K562 (cell line): ENCODE results near the gene NUP155. TPM values are rescaled to one million over a fixed set of nuclear protein-coding genes. Genes with fewer than 3 reads are reported as not detected.
A peak's percentile ranks its signal among the peaks of the same experiment; 100 is the strongest.

Source experiments
- ATF3 ChIP-seq, 2 experiments: fragments of 450-650 bp in 1 of 2; sonication (generic) in 1 of 2; formaldehyde crosslinking in 1 of 2; IDR thresholded peaks in 1 of 2; conservative IDR thresholded peaks in 1 of 2; 2 replicates each; pipeline versions ENCODE4 v1.6.1 to v1.8.1; 2016 to 2023; ENCODE audit warnings: mild to moderate bottlenecking in 2 of 2, moderate library complexity in 2 of 2, inconsistent platforms in 1 of 2, missing genetic modification reagents in 1 of 2
- CREB1 ChIP-seq, 2 experiments: sonication (generic) in 1 of 2; formaldehyde crosslinking in 1 of 2; IDR thresholded peaks; 2 replicates each; pipeline versions ENCODE4 v1.6.1 to v1.8.0; 2012 to 2022; ENCODE audit warnings: inconsistent platforms in 1 of 2, mild to moderate bottlenecking in 1 of 2, missing genetic modification reagents in 1 of 2, moderate library complexity in 1 of 2
- ETV5 ChIP-seq: sonication (generic); formaldehyde crosslinking; IDR thresholded peaks from 2 replicates; pipeline ENCODE4 v1.4.0; 2020; ENCODE audit warnings: low read depth, mild to moderate bottlenecking, missing genetic modification reagents
- GATAD2B ChIP-seq: fragments of 450-650 bp; IDR thresholded peaks from 2 replicates; pipeline ENCODE4 v1.6.1; 2017; ENCODE audit warnings: mild to moderate bottlenecking, borderline replicate concordance
- HNRNPH1 ChIP-seq: fragments of 200-400 bp; formaldehyde crosslinking; optimal IDR thresholded peaks from 2 replicates; pipeline ENCODE3; 2017; ENCODE audit warnings: low read depth, mild to moderate bottlenecking, low read length, moderate library complexity
- NFRKB ChIP-seq: fragments of 450-650 bp; IDR thresholded peaks from 2 replicates; pipeline ENCODE4 v1.6.1; 2016; ENCODE audit warnings: low read depth
- RBM14 ChIP-seq: fragments of 200-400 bp; formaldehyde crosslinking; IDR thresholded peaks from 2 replicates; pipeline ENCODE4 v1.6.1; 2018; ENCODE audit warnings: low read depth, mild to moderate bottlenecking, low read length, moderate library complexity, borderline replicate concordance; ENCODE audit not compliant: insufficient read depth
- RFX1 ChIP-seq: fragments of 450-650 bp; IDR thresholded peaks from 2 replicates; pipeline ENCODE4 v1.6.1; 2016; ENCODE audit warnings: mild to moderate bottlenecking, moderate library complexity
- SP2 ChIP-seq: IDR thresholded peaks from 2 replicates; pipeline ENCODE4 v1.6.1; 2011; ENCODE audit warnings: mild to moderate bottlenecking, low read depth, low read length, moderate library complexity; ENCODE audit not compliant: poor library complexity, severe bottlenecking; ENCODE audit errors: extremely low read depth
- STAG1 ChIP-seq: sonication (generic); formaldehyde crosslinking; IDR thresholded peaks from 2 replicates; pipeline ENCODE4 v1.5.0; 2020; ENCODE audit warnings: missing genetic modification reagents, borderline replicate concordance
- TAL1 ChIP-seq: fragments of 450-650 bp; IDR thresholded peaks from 2 replicates; pipeline ENCODE4 v1.6.1; 2016; ENCODE audit warnings: mild to moderate bottlenecking
- USF1 ChIP-seq: sonication (generic); formaldehyde crosslinking; IDR thresholded peaks from 2 replicates; pipeline ENCODE4 v1.9.0; 2022; ENCODE audit warnings: mild to moderate bottlenecking, missing genetic modification reagents
- ZBED1 ChIP-seq: IDR thresholded peaks from 2 replicates; pipeline ENCODE4 v1.6.1; 2014
- ZBTB40 ChIP-seq, 2 experiments: fragments of 450-650 bp in 1 of 2; sonication (generic) in 1 of 2; formaldehyde crosslinking in 1 of 2; IDR thresholded peaks; 2 replicates each; pipeline versions ENCODE4 v1.7.1 to v1.9.0; 2016 to 2022; ENCODE audit warnings: inconsistent platforms in 1 of 2, mild to moderate bottlenecking in 1 of 2, missing genetic modification reagents in 1 of 2
- ZNF695 ChIP-seq: fragments of 450-650 bp; formaldehyde crosslinking; IDR thresholded peaks from 2 replicates; pipeline ENCODE4 v1.4.0; 2020; ENCODE audit warnings: mild to moderate bottlenecking, moderate library complexity
- ZNF75A ChIP-seq: fragments of 450-650 bp; formaldehyde crosslinking; IDR thresholded peaks from 2 replicates; pipeline ENCODE4 v1.4.0; 2020; ENCODE audit warnings: mild to moderate bottlenecking
- polyA plus RNA-seq, 8 experiments: library from polyadenylated mRNA; depleted of rRNA in 4 of 8; stranded (reverse) in 5 of 8; unstranded in 3 of 8; fragments of >200 nt; fragmentation: Nextera tagmentation in 2 of 8; fragmentation: Illumina TruSeq in 1 of 8; extraction: Ambion mirVana in 2 of 8; extraction: Trizol in 1 of 8; gene quantifications; 2 replicates each; pipeline versions ENCODE4 v1.2.1 to v1.2.3, GENCODE V29; 2011 to 2014; ENCODE audit warnings: inconsistent platforms in 1 of 8, missing spikeins in 1 of 8
- total RNA-seq, 7 experiments: library from RNA; depleted of rRNA in 6 of 7; stranded (reverse); fragments of >200 nt in 6 of 7; fragmentation: Illumina TruSeq in 2 of 7; extraction: Trizol in 2 of 7; gene quantifications; 2 replicates each; pipeline versions ENCODE4 v1.2.1 to v1.2.3, GENCODE V29; 2011 to 2021; ENCODE audit warnings: low replicate concordance in 1 of 7

Gene NUP155
- total and polyA plus RNA-seq, 9 of the 15 experiments (the other 6 are each of a cell fraction or from before 2014, with no cell fraction given), result 39.3 to 130 (median 77.0) TPM

GRCh38 chr5:37370864-37371726 lies at the start of gene NUP155 (continued):
- TF ChIP-seq ZBTB40 (IDR thresholded peaks at IDR 0.05), result peak; percentile 98
- TF ChIP-seq ZBTB40 (CRISPR knock-in tag; IDR thresholded peaks at IDR 0.05), result no peak
- TF ChIP-seq STAG1 (CRISPR knock-in tag), result no peak
- no peak for TF ChIP-seq ATF3 (IDR thresholded peaks at IDR 0.05)
- TF ChIP-seq ATF3 (CRISPR knock-in tag; conservative IDR thresholded peaks at IDR 0.05), result no peak; the same call in 1 of the 2 replicates
- no peak for TF ChIP-seq RFX1
- TF ChIP-seq ZNF695, result no peak
- no peak for TF ChIP-seq GATAD2B
- no peak for TF ChIP-seq HNRNPH1
- peak; percentile 78 for TF ChIP-seq ETV5 (CRISPR knock-in tag)
- TF ChIP-seq TAL1, result peak; percentile 46; the same call in 1 of the 2 replicates
- TF ChIP-seq ZNF75A (CRISPR knock-in tag), result no peak
- TF ChIP-seq SP2, result no peak
- peak; percentile 98 for TF ChIP-seq CREB1 (IDR thresholded peaks at IDR 0.05)
- peak; percentile 98 for TF ChIP-seq CREB1 (CRISPR knock-in tag; IDR thresholded peaks at IDR 0.05)
- no peak for TF ChIP-seq ZBED1
- no peak for TF ChIP-seq USF1 (CRISPR knock-in tag)
- TF ChIP-seq RBM14, result no peak
- TF ChIP-seq NFRKB, result peak; percentile 98
